ENCODE measurements around the gene TMEM186.
"Not testable (repeated sequence)": the region's sequence is repeated elsewhere in the genome, so short reads cannot be mapped to it uniquely, and the experiment has no call there.

TMEM186 gene

DNA sequence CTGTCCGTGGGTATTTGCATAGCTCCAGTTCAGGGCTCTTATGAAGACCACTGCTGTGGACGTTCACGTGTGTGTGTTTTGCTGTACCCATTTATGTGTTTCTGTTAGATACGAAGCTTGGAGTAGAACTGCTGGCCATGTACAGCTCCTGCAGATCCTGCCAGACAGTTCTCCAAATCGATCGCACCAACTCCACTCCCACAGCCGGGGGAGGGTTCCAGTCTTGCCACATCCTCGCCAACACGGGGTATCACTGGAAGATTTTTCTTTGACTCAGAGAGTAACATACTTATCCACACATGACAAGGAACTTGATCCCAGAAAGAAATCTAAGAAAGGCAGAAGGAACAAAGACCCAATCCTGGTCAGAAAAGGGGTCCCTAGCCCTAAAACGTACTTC, 37.4 kb downstream of the TMEM186 start:
- no peak for DNase-seq (ENCODE audit: low read depth)
- TF ChIP-seq, protein P1, sequence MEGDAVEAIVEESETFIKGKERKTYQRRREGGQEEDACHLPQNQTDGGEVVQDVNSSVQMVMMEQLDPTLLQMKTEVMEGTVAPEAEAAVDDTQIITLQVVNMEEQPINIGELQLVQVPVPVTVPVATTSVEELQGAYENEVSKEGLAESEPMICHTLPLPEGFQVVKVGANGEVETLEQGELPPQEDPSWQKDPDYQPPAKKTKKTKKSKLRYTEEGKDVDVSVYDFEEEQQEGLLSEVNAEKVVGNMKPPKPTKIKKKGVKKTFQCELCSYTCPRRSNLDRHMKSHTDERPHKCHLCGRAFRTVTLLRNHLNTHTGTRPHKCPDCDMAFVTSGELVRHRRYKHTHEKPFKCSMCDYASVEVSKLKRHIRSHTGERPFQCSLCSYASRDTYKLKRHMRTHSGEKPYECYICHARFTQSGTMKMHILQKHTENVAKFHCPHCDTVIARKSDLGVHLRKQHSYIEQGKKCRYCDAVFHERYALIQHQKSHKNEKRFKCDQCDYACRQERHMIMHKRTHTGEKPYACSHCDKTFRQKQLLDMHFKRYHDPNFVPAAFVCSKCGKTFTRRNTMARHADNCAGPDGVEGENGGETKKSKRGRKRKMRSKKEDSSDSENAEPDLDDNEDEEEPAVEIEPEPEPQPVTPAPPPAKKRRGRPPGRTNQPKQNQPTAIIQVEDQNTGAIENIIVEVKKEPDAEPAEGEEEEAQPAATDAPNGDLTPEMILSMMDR (conservative IDR thresholded peaks at IDR 0.05; ENCODE audit: low read length): no peak
- no peak overlapping the region for H3K4me3 ChIP-seq (ENCODE audit: low read length)

DNA sequence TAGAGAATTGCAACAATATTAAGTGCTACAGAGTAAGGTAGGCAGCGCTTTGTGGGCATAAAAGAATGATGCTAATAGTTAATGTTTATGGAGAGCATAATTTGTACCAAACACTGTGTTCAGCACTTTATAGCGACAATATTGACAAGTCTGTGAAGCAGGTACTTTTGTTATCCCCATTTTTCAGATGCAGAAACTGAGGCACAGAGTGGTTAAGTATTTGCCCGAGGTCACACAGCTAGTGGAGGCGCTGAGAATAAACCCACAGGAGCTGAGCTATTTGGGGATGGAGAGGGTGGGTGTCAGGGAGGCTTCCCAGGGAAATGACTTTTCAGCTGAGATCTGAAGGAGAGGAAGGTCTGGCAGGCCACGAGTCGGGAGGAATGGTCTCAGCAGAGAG, 39.4 kb downstream of the TMEM186 start:
- no peak for DNase-seq (ENCODE audit: low read depth)

DNA sequence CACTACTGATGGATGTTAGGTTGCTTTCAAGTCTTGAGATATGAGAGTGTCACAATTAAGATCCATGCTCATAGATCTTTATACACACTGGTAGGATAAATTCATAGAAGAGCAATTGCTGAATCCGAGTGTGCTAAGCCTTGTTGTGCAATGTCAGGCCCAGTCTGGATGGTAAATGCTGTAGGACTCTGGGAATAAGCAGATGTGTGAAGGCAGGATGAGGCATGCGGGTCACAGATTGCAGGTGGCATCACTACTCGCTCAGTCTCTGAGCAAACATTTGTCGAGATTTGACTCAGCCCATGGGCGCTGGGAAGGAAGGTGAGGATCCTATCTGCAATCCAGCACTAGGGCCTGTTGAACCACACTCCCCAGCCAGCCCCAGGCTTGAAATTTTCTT, 40.7 kb downstream of the TMEM186 start:
- DNase-seq (ENCODE audit: low read depth): no peak
- TF ChIP-seq, protein P1 (conservative IDR thresholded peaks at IDR 0.05; ENCODE audit: low read length): no peak
- H3K4me3 ChIP-seq (ENCODE audit: low read length): no peak overlapping the region

More for the DNA sequence above, 39.4 kb downstream of the TMEM186 start:
- TF ChIP-seq, protein P1 (conservative IDR thresholded peaks at IDR 0.05; ENCODE audit: low read length): no peak
- H3K4me3 ChIP-seq (ENCODE audit: low read length): no peak overlapping the region

DNA sequence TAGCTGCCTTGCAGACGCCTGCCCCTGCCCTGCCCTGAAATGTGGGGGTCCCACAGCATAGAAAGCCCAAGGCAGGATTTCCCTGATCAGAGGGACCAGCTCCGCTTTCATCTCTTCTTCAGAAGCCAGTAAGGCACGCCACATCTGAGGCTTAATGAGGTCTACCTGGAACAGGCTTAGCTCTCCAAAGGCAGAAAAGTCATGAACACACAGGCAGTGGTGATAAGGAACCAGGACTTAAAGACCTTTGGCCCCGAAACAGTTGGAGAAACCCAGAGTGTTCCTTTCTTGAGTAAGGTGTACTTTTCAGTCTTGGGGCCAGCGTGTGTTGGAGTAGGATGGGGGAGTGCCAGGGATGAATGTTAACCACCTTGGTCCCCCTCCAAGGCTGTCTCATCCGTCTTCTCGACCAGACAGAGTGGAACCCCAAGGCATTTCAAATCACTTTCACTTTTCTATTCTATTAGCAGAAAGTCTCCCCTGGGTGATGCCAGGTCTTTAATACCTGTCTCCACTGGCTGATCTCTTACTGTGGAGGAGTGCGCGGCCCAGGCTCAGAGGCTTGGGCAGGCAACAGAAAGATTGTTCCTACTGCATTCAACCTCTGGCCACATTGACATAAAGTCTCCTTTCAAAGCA, 43.9 kb downstream of the TMEM186 start:
- no peak overlapping the region for H3K4me3 ChIP-seq (ENCODE audit: low read length)
- DNase-seq (ENCODE audit: low read depth): no peak
- TF ChIP-seq, protein P1 (conservative IDR thresholded peaks at IDR 0.05; ENCODE audit: low read length): no peak

DNA sequence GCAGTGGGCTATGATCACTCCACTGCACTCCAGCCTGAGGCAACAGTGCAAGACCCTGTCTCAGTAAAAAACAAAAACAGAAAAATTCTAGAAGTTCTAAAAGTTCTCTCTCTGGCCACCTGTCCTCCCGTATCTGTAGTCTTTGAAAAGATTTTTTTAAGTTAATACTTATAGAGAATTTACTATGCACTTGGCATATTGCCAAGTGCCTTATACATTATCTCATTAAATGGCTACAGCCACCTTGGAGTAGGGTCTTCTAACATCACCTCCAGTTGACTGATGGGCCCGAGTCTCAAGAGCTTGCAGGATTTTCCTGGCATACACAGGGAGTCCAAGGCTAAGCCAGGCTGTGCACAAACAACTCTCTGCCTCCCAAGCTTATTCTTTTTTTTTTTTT, 44.7 kb downstream of the TMEM186 start:
- no peak overlapping the region for H3K4me3 ChIP-seq (ENCODE audit: low read length)
- TF ChIP-seq, protein P1 (conservative IDR thresholded peaks at IDR 0.05; ENCODE audit: low read length): no peak
- no peak for DNase-seq (ENCODE audit: low read depth)

DNA sequence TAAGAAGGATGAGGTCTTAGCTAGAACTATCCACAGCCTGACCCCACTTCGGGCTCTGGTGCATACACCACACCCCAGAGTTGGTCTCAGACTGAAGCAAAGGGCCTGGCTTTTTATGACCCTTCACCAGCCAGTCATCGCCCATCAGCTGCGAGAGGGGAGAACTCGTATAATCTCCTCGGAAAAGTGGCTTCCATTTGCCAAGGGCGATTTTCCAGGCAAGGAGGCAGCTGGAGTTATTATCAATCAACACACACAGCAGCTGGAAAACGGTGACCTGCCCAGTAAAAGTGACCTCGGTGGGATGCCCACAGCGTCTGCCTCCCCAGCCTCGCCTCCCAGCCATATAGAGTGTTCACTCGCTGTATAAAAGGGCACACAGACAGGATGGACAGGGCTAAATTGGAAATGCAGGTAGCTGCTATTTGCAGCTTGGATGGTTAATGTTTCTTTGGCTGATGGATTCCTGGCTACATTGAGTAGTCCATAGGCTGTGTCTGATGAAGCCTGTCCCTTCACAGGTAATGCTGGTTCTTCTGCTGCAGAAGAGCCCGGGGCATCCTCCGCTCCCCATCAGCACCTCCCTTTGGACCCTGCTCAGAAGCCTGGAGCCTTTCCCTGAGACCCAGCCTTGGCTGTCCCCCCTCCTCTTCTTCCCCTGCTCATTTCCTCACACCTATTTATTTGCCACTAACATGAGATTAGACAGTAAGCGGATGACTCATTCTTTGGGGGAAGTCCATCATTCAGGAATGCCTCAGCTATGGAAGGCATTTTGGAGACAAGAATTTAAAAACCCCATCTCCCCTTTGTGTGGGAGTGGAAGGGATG, 45.7 kb downstream of the TMEM186 start:
- no peak overlapping the region for H3K4me3 ChIP-seq (ENCODE audit: low read length)
- peak; percentile 83 for DNase-seq (ENCODE audit: low read depth)
- TF ChIP-seq, protein P1 (conservative IDR thresholded peaks at IDR 0.05; ENCODE audit: low read length): no peak

DNA sequence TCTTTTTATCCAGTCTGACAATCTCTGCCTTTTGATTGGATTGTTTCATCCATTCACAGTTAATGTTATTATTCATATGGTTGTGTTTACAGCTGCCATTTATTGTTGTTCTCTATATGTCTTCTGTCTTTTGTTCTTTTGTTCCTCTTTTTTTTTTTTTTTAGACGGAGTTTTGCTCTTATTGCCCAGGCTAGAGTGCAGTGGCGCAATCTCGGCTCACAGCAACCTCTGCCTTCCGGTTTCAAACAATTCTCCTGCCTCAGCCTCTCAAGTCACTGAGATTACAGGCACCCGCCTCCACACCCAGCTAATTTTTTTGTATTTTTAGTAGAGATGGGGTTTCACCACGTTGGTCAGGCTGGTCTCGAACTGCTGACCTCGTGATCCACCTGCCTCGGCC, 48.5 kb downstream of the TMEM186 start:
- not testable (repeated sequence) for DNase-seq (ENCODE audit: low read depth); H3K4me3 ChIP-seq (ENCODE audit: low read length)

All from AG10803 (cell line).